GM18517 (cell line): ENCODE results near the gene TMEM132E.

Experiments
- ATAC-seq: cut with Tn5 transposase; IDR thresholded peaks from one replicate; pipeline ENCODE4 v1.9.1; 2021; ENCODE audit warnings: mild to moderate bottlenecking, moderate library complexity; ENCODE audit not compliant: unreplicated experiment

TMEM132E gene

GRCh38 chr17:34658811-34659560 is 79.6 kb downstream of the TMEM132E start:
- no peak for ATAC-seq

DNA sequence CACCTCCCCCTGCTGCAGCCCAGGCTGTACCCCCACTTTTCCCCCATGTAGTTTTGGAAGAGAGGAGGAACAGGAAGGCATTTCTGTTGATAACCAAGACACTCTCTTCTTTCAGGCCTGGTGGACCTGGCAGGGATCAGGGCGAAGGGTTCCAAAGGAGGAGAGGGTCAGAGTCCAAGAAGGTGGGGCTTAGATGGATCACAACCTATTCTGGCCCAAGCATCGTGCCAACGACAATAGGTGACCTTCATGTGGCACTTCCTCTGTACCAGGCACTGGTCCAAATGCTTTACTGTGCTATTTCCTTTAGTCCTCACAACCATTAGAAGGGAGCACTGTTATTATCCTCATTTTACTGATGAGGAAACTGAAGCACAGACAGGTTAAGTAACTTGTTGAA is 84.3 kb downstream of the TMEM132E start:
- ATAC-seq: no peak

DNA sequence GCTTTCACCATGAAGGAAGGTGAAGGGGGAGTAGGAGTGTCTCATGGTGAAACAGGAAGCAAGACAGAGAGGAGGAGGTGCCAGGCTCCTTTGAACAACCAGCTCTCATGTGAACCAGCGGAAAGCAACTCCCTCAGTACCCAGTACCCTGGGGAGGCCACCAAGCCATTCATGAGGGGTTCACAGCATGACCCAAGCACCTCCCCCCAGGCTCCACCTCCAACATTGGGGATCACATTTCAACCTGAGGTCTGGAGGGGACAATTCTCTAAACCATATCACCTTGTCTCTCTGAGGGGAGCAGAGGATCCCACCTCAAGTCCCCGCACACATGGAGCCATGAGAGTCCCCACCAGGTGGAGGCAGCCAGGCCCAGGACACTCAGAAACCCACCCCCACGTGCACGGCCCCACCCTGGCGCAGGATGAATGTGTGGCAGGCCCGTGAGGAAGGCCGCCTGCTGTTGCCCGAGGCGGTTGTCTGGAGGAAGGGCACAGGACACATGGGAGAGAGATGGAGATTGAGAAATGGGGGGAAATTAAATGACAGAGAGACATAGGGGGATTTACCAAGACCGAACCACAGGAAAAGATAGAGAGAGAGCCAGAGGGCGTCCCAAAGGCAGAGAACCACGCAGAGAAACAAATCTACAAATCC is 85.9 kb downstream of the TMEM132E start:
- no peak for ATAC-seq

- ATAC-seq: no peak
Measured at GRCh38 chr17:34665819-34666763, 86.7 kb downstream of the TMEM132E start.

DNA sequence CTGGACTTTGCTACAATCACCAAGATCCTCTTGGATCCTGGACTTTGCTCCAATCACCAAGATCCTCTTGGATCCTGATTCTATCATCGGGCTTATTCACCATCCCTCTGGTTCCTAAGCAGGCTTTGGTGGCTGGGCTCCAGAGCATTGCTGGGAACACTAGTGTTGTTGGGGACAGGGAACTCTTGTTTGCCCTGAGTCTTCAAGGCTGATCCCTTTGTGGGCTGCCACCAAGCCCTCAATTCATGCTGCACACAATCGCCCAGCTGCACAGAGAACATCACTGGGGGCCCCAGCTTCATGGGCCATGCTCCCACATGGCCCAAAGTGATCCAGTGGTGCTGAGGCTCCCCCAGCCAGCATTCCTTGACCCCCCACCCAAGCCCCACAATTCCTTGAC is 88.3 kb downstream of the TMEM132E start:
- ATAC-seq: no peak

DNA sequence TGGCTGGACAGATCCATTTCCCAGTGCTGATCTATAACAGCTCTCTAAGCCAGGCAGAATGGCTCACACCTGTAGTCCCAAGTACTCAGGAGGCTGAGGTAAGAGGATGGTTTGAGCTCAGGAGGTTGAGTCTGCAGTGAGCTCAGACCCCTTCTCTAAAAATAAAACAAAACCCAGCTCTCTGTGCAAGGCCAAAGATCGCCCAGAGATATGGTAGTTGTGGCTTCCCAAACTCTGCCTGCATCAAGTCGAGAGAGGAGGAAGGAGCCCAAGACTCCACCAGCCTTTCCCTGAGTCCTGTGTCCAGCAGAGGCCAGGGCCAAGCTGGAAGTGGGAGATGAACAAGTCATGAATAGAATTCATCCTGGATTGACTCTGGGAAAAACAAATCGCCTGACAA is 88.8 kb downstream of the TMEM132E start:
- no peak for ATAC-seq

GRCh38 chr17:34669511-34669910 is 90.1 kb downstream of the TMEM132E start:
- no peak for ATAC-seq

DNA sequence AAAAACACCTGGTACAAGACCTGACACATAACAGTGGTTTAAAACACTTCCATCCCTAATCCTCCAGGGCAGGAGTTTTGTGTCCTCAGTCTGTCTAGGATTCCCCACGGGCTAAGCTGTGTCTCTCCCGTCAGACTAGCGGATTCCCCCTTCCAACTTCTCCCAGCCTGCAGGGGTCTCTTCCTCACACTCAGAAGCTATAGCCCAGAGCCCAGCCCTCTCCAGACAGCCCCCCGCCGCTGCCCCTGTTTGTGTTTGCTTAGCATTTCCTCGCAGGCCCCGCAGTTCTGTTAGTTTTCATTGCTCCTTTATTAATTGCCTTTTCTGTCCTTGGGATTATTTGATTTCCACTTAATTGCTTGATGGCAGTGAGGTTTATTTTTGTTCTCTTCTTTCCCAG is 91.2 kb downstream of the TMEM132E start:
- ATAC-seq: no peak

GRCh38 chr17:34671191-34671590 is 91.8 kb downstream of the TMEM132E start:
- no peak for ATAC-seq

DNA sequence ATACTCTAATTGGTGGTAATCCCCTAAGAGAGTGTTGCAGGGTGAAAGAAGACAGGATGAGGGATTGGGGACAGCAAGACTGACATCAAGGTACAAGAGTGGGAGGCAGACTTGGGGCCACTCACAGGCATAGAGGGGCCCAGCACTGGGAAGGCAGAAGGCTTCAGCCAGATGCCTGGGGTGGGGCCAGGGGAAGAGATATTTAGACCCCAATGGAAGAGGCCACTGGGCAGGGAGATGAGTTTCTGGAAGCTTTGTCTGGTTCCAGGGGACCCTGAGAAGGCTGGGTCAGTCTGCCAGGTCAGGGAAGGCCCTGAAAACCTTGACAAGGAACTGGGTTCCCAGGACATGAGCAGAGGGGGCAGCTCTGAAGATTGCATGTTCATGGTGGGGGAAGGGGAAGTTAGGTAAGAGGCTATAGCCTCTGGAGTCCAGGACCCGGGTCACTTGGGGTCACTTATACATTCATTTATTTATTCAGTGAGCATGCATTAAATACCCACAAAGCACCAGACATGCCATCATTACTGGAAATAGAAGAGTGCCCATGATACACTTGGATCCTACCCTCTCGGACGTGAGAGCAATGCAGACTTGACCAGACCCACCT is 92.9 kb downstream of the TMEM132E start:
- no peak for ATAC-seq

DNA sequence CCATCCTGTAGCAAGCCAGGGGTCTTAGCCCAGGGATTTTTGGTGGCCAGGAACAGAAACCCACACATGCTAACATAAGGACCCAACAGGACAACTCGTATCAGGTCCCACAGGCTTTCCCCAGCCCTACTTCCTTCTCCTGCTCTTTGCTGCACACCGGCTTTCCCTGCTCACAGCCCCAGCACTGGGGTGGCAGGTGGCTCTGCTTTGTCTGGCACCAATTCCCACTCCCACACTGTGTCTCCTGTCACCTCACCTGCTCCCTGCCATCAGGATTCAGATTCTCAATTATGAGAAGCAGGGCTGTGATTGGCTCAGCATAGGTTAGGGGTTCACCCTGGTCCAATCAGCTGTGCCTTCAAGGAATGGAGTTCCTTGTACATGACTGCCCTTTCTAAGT is 94.1 kb downstream of the TMEM132E start:
- no peak for ATAC-seq

DNA sequence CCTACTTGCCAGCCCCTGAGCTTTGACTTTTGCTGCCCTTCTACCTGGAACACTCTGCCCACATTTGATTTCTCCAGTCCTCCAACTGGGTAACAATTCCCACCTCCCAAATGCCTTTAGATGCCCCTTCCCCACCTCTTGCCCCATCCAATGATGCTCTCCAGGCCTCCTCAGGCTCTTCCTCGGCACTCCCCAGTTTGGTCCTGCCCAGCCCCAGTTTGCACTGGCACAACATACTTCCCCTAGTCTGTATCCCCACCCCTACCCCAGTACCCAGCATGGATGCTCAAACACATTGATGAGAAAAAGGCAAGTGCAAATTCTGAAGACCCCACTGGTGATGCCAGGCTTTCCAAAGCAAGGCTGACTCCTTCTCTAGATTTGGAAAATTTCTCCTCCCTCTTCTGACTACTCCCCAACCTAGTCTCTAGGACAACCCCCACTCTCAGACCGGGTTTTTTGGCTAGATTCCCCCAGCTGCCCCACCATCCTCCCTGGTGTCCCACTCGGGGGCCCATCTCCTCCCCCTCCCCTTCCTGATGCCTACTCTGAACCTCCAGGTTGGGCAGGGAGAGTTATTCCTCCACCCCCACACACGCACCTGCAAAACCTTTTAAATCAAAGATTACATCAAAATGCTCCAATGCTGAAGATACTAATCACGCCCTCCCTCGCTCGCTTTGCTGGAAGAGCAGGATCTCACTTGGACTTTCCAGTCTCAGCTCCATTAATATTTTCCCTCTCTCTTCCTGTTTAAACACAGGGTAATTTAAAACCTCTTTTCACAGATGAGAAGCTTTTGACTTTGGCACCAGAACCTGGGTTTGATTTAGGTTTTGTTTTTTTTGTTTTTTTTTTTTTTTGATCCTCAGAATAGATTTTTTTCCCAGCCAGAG is 94.9 kb downstream of the TMEM132E start:
- ATAC-seq: no peak

GRCh38 chr17:34675143-34675542 is 95.8 kb downstream of the TMEM132E start:
- ATAC-seq: no peak

GRCh38 chr17:34675605-34676004 is 96.2 kb downstream of the TMEM132E start:
- no peak for ATAC-seq

- ATAC-seq: no peak
Measured at GRCh38 chr17:34680151-34680550, 100.8 kb downstream of the TMEM132E start.

DNA sequence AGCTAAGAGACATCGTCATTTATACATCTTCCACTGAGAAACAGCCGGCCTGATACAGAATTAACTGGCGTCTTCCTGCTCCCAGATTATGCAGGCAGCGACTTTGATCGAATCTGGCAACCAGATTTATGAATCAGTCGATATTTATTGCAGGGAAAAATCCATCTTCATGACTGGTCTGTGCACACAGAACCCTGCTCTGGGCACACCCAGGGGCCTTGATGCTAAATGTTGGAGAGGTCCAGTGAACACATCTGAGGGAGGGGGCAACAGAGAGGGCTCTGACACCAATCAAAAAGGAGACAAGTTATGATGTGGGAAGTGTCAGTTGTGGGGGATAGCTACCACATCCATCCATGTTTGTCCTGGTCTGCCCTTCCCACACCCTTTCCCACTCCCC is 102.9 kb downstream of the TMEM132E start:
- ATAC-seq: no peak

DNA sequence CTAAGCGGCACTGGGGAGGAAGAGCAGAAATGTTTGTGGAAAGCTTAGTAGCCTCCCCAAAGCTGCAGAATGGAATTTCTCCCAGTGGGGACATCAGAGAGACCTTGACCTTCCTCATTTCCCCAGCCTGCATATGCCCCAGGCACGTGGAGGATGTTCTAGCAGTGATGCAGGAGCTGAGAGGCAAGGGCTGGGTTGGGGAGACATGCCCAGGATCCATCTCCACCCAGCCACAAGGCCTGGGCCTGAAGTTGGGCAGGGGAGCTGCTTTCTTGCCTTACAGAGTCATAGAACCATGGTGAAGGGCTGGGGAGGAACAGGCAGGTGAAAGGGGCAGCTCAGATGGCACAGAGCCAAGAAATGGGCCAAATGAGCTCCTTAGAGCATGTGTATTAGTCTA is 104.0 kb downstream of the TMEM132E start:
- no peak for ATAC-seq
